SK-N-SH treated with all-trans-retinoic acid at 6 μM for 48 hours (cell line): ENCODE results near the gene STEAP3.

Experiments used
- CSDC2 ChIP-seq: fragments of 250-450 bp; sonication (Bioruptor Pico); IDR thresholded peaks from 2 replicates; pipeline ENCODE4 v1.5.0; 2020; ENCODE audit warnings: mild to moderate bottlenecking, moderate library complexity
- ISL1 ChIP-seq: fragments of 250-450 bp; sonication (Bioruptor Pico); IDR thresholded peaks from 2 replicates; pipeline ENCODE4 v2.1.2; 2022; ENCODE audit warnings: mild to moderate bottlenecking, moderate library complexity
- POU6F1 ChIP-seq: fragments of 250-450 bp; sonication (Bioruptor Pico); IDR thresholded peaks from 2 replicates; pipeline ENCODE4 v1.8.0; 2021; ENCODE audit warnings: low read depth, mild to moderate bottlenecking, moderate library complexity, borderline replicate concordance
- PPARA ChIP-seq: fragments of 250-450 bp; sonication (Bioruptor Pico); IDR thresholded peaks from 2 replicates; pipeline ENCODE4 v1.5.0; 2020; ENCODE audit warnings: mild to moderate bottlenecking, borderline replicate concordance
- SNAI2 ChIP-seq: fragments of 250-450 bp; sonication (Bioruptor Pico); IDR thresholded peaks from 2 replicates; pipeline ENCODE4 v1.5.0; 2020; ENCODE audit warnings: mild to moderate bottlenecking, moderate library complexity
- TSHZ2 ChIP-seq: fragments of 250-450 bp; sonication (Bioruptor Pico); IDR thresholded peaks from 2 replicates; pipeline ENCODE4 v1.5.0; 2020; ENCODE audit warnings: mild to moderate bottlenecking, moderate library complexity
- ZC3H10 ChIP-seq: fragments of 250-450 bp; sonication (Bioruptor Pico); IDR thresholded peaks from 2 replicates; pipeline ENCODE4 v1.5.1; 2021; ENCODE audit warnings: mild to moderate bottlenecking, moderate library complexity
- ZFP30 ChIP-seq: fragments of 450-650 bp; formaldehyde crosslinking; IDR thresholded peaks from 2 replicates; pipeline ENCODE4 v1.5.0; 2022; ENCODE audit warnings: mild to moderate bottlenecking, moderate library complexity
- ZNF70 ChIP-seq: fragments of 450-650 bp; formaldehyde crosslinking; IDR thresholded peaks from 2 replicates; pipeline ENCODE4 v1.5.0; 2020; ENCODE audit warnings: mild to moderate bottlenecking, moderate library complexity
- TF ChIP-seq, protein P1 (sequence below): fragments of 250-450 bp; sonication (Bioruptor Pico); IDR thresholded peaks from 2 replicates; pipeline ENCODE4 v1.8.0; 2020; ENCODE audit warnings: mild to moderate bottlenecking, moderate library complexity, borderline replicate concordance
- TF ChIP-seq, protein P2 (sequence below): fragments of 250-450 bp; sonication (Bioruptor Pico); IDR thresholded peaks from 2 replicates; pipeline ENCODE4 v1.5.1; 2020; ENCODE audit warnings: low read depth, mild to moderate bottlenecking, moderate library complexity

DNA sequence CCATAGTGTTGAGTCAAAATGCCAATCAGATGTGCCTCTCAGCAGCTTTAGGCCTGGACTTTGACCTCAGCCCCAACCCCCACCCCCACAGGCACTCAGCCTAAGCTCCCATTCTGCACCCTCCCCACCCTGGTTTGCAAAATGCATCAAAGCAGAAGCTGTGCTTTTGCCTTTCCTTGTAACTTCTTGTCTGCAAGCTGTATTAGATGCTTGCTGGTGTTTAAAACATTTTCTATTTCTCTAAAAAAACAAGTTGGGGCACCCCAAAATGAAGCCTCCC is 26.6 kb upstream of the STEAP3 start:
- TF ChIP-seq ZFP30 (CRISPR knock-in tag) (no peak), SNAI2 (no peak), POU6F1 (CRISPR knock-in tag) (no peak), PPARA (no peak), CSDC2 (CRISPR knock-in tag) (no peak), ZC3H10 (CRISPR knock-in tag) (no peak), ZNF70 (CRISPR knock-in tag) (no peak), ISL1 (no peak), TSHZ2 (CRISPR knock-in tag) (no peak)
- TF ChIP-seq, protein P1, sequence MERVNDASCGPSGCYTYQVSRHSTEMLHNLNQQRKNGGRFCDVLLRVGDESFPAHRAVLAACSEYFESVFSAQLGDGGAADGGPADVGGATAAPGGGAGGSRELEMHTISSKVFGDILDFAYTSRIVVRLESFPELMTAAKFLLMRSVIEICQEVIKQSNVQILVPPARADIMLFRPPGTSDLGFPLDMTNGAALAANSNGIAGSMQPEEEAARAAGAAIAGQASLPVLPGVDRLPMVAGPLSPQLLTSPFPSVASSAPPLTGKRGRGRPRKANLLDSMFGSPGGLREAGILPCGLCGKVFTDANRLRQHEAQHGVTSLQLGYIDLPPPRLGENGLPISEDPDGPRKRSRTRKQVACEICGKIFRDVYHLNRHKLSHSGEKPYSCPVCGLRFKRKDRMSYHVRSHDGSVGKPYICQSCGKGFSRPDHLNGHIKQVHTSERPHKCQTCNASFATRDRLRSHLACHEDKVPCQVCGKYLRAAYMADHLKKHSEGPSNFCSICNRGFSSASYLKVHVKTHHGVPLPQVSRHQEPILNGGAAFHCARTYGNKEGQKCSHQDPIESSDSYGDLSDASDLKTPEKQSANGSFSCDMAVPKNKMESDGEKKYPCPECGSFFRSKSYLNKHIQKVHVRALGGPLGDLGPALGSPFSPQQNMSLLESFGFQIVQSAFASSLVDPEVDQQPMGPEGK = no peak
- TF ChIP-seq, protein P2, sequence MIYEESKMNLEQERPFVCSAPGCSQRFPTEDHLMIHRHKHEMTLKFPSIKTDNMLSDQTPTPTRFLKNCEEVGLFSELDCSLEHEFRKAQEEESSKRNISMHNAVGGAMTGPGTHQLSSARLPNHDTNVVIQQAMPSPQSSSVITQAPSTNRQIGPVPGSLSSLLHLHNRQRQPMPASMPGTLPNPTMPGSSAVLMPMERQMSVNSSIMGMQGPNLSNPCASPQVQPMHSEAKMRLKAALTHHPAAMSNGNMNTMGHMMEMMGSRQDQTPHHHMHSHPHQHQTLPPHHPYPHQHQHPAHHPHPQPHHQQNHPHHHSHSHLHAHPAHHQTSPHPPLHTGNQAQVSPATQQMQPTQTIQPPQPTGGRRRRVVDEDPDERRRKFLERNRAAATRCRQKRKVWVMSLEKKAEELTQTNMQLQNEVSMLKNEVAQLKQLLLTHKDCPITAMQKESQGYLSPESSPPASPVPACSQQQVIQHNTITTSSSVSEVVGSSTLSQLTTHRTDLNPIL (CRISPR knock-in tag) = no peak
